ENCODE results near the gene PXYLP1.

DNA sequence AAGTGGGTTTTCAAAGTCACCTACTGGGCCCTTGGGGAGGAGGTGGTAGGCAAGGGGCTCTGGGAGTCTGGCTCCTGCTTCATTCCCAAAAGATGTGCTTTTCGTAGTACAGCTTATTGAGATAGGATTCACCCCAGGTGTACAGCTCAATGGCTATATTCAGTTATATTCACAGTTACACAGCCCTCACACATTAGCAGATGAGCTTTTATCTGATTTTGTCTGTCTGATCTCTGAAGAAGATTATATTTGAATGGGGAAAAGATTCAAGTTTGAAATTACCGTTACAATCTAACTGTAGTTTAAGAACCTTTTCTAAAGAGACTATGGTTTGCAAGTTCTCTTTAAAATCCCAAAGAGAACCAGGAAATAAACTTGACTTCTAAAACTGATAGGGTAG lies 27.3 kb downstream of the PXYLP1 start:
- TF ChIP-seq EZH2 (IDR thresholded peaks at IDR 0.05; ENCODE audit: borderline replicate concordance, low read depth, low read length, severe bottlenecking): no peak
- TF ChIP-seq, protein P1, sequence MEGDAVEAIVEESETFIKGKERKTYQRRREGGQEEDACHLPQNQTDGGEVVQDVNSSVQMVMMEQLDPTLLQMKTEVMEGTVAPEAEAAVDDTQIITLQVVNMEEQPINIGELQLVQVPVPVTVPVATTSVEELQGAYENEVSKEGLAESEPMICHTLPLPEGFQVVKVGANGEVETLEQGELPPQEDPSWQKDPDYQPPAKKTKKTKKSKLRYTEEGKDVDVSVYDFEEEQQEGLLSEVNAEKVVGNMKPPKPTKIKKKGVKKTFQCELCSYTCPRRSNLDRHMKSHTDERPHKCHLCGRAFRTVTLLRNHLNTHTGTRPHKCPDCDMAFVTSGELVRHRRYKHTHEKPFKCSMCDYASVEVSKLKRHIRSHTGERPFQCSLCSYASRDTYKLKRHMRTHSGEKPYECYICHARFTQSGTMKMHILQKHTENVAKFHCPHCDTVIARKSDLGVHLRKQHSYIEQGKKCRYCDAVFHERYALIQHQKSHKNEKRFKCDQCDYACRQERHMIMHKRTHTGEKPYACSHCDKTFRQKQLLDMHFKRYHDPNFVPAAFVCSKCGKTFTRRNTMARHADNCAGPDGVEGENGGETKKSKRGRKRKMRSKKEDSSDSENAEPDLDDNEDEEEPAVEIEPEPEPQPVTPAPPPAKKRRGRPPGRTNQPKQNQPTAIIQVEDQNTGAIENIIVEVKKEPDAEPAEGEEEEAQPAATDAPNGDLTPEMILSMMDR (IDR thresholded peaks at IDR 0.05; ENCODE audit: borderline replicate concordance, extremely low read depth, low read length, poor library complexity, severe bottlenecking): no peak

All from DND-41 (cell line).